BE2C (cell line): ENCODE measurements around the gene PRAMEF12.
"Not testable (repeated sequence)": the region's sequence is repeated elsewhere in the genome, so short reads cannot be mapped to it uniquely, and the experiment has no call there.

ENCODE experiments used
- DNase-seq: peaks from one replicate; pipeline ENCODE4 v3.0.0-alpha.2; 2020
- H3K27me3 ChIP-seq: fragments of 250-450 bp; sonication (Bioruptor Pico); 2 replicates; pipeline ENCODE4 v1.5.1; 2020; ENCODE audit warnings: mild to moderate bottlenecking
- H3K36me3 ChIP-seq: fragments of 250-450 bp; sonication (Bioruptor Pico); 2 replicates; pipeline ENCODE4 v1.5.1; 2020; ENCODE audit warnings: mild to moderate bottlenecking
- H3K4me1 ChIP-seq: fragments of 250-450 bp; sonication (Bioruptor Pico); 2 replicates; pipeline ENCODE4 v1.5.1; 2020
- H3K4me3 ChIP-seq: 2 replicates; pipeline ENCODE4 v1.5.1; 2011; ENCODE audit warnings: low read depth, low read length
- H3K9me3 ChIP-seq: fragments of 250-450 bp; sonication (Bioruptor Pico); 2 replicates; pipeline ENCODE4 v1.5.1; 2020
- TF ChIP-seq, protein P1 (sequence below): IDR thresholded peaks from 2 replicates; pipeline ENCODE4 v1.5.1; 2012; ENCODE audit warnings: mild to moderate bottlenecking, low read depth, low read length

Gene PRAMEF12

DNA sequence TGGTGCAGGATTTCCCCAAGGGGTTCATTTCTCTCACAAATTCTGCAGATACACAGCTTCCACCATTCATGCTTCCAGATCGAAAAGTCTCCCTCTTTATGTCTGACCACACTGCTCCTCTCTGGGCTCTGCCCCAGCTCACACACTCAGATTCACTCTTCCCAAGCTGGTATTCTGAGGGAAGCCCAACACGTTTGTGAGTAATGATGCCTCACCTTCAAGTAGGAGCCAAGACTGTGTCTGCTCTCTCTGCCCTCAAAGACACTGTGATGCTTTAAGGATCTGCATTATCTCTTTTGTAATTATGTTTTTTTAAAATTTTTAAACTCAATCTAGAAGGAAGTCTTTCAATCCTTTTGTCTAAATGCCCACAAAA is 37.9 kb downstream of the PRAMEF12 start:
- TF ChIP-seq, protein P1, sequence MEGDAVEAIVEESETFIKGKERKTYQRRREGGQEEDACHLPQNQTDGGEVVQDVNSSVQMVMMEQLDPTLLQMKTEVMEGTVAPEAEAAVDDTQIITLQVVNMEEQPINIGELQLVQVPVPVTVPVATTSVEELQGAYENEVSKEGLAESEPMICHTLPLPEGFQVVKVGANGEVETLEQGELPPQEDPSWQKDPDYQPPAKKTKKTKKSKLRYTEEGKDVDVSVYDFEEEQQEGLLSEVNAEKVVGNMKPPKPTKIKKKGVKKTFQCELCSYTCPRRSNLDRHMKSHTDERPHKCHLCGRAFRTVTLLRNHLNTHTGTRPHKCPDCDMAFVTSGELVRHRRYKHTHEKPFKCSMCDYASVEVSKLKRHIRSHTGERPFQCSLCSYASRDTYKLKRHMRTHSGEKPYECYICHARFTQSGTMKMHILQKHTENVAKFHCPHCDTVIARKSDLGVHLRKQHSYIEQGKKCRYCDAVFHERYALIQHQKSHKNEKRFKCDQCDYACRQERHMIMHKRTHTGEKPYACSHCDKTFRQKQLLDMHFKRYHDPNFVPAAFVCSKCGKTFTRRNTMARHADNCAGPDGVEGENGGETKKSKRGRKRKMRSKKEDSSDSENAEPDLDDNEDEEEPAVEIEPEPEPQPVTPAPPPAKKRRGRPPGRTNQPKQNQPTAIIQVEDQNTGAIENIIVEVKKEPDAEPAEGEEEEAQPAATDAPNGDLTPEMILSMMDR: no peak
- H3K9me3 ChIP-seq: no peaks in the 10 kb centered on the region
- no peak overlapping the region for H3K4me3 ChIP-seq
- no peaks in the 10 kb centered on the region for H3K27me3 ChIP-seq
- H3K4me1 ChIP-seq: no peaks in the 10 kb centered on the region
- DNase-seq: no peak
- no peaks in the 10 kb centered on the region for H3K36me3 ChIP-seq

DNA sequence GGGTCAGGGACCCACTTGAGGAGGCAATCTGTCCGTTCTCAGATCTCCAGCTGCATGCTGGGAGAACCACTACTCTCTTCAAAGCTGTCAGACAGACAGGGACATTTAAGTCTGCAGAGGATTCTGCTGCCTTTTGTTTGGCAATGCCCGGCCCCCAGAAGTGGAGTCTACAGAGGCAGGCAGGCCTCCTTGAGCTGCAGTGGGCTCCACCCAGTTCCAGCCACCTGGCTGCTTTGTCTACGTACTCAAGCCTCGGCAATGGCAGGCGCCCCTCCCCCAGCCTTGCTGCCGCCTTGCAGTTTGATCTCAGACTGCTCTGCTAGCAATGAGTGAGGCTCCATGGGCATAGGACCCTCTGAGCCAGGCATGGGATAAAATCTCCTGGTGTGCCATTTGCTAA is 45.5 kb downstream of the PRAMEF12 start:
- H3K4me1 ChIP-seq, DNase-seq, H3K27me3 ChIP-seq, H3K4me3 ChIP-seq, H3K36me3 ChIP-seq, H3K9me3 ChIP-seq: not testable (repeated sequence)
